K562 (cell line): Measurements from ENCODE around the gene AGA. TPM values are rescaled to one million over a fixed set of nuclear protein-coding genes. Genes with fewer than 3 reads are reported as not detected.

ENCODE experiments used
- ATAC-seq: fragments of 200-7000 bp; cut with Tn5 transposase; 3 replicates; pipeline ENCODE4 v1.9.1; 2020; ENCODE audit warnings: moderate library complexity
- BruUV-seq: library from RNA; stranded (reverse); fragments of 400-500 nt; replicated peaks from 2 replicates; lab custom pipeline; 2021; lab: Mats Ljungman, UMichigan
- CTCF ChIA-PET: fragments of 300-600 bp; formaldehyde crosslinking; extraction: SDS; loops from one replicate; lab custom pipeline; 2021; ENCODE audit warnings: low intra/inter-chr PET ratio; lab: Yijun Ruan, JAX
- POLR2A ChIA-PET: fragments of 300-600, 350-650 bp; sonication (Branson Sonifier 250); formaldehyde crosslinking; extraction: SDS; loops from one replicate; lab custom pipeline; 2021; ENCODE audit warnings: antibody characterized with exemption, inconsistent platforms; lab: Yijun Ruan, JAX
- DNase-seq, 4 experiments: peaks; one replicate each; pipeline versions ENCODE4 v3.0.0 to v3.0.0-alpha.2; 2011 to 2018; ENCODE audit warnings: low spot score in 3 of 4, mixed read lengths in 3 of 4; ENCODE audit errors: extremely low read depth in 1 of 4
- FAIRE-seq: peaks from 2 replicates; lab custom pipeline; 2011; peaks lifted over from hg19 to GRCh38; lab: Jason Lieb, UNC
- H2AFZ ChIP-seq: 2 replicates; pipeline ENCODE4 v1.6.0; 2011; ENCODE audit warnings: low read depth, low read length, control low read depth, inconsistent platforms
- H3K27ac ChIP-seq: fragments of 200-600 bp; 3 replicates; pipeline ENCODE4 v1.8.0; 2011; ENCODE audit warnings: low read depth, mild to moderate bottlenecking, control low read depth, inconsistent platforms, low read length, moderate library complexity, mixed read lengths; ENCODE audit errors: extremely low read depth
- H3K27me3 ChIP-seq, 2 experiments: fragments of 300-600 bp in 1 of 2; 2 replicates in 1 of 2; 3 replicates in 1 of 2; pipeline versions ENCODE4 v1.6.0 to v1.8.0; 2011; ENCODE audit warnings: inconsistent platforms in 2 of 2, low read length in 2 of 2, mild to moderate bottlenecking in 1 of 2, mixed read lengths in 1 of 2, moderate library complexity in 1 of 2; ENCODE audit not compliant: control insufficient read depth in 2 of 2, insufficient read depth in 2 of 2
- H3K36me3 ChIP-seq: fragments of 300-600 bp; 3 replicates; pipeline ENCODE4 v1.8.0; 2011; ENCODE audit warnings: mild to moderate bottlenecking, low read length, inconsistent platforms; ENCODE audit not compliant: control insufficient read depth, insufficient read depth
- H3K4me1 ChIP-seq, 2 experiments: fragments of 200-600 bp in 1 of 2; replicated peaks in 1 of 2; 2 replicates in 1 of 2; 3 replicates in 1 of 2; pipeline versions ENCODE4 v1.5.1 to v1.8.0; 2011; ENCODE audit warnings: inconsistent platforms in 2 of 2, low read length in 2 of 2, mild to moderate bottlenecking in 1 of 2, mixed read lengths in 1 of 2, moderate library complexity in 1 of 2; ENCODE audit not compliant: control insufficient read depth in 2 of 2, insufficient read depth in 2 of 2
- H3K4me2 ChIP-seq: 2 replicates; pipeline ENCODE4 v1.6.1; 2011; ENCODE audit warnings: low read length, control low read depth, inconsistent platforms, mixed read lengths; ENCODE audit not compliant: insufficient read depth
- H3K4me3 ChIP-seq: fragments of 200-600 bp; sonication (generic), shearing (Covaris generic); 2 replicates; pipeline ENCODE4 v1.5.1; 2016; ENCODE audit warnings: control low read depth, inconsistent platforms
- H3K79me2 ChIP-seq: fragments of 200-600 bp; 3 replicates; pipeline ENCODE4 v1.8.0; 2011; ENCODE audit warnings: low read length, inconsistent platforms; ENCODE audit not compliant: control insufficient read depth, insufficient read depth
- H3K9ac ChIP-seq, 2 experiments: 2 replicates each; pipeline versions ENCODE4 v1.6.0 to v1.6.1; 2011; ENCODE audit warnings: low read depth in 2 of 2, low read length in 2 of 2, control low read depth in 1 of 2, inconsistent platforms in 1 of 2, mild to moderate bottlenecking in 1 of 2, mixed read lengths in 1 of 2; ENCODE audit not compliant: insufficient read depth in 1 of 2
- H3K9me1 ChIP-seq: one replicate; pipeline ENCODE4 v1.6.0; 2011; ENCODE audit warnings: inconsistent platforms, mild to moderate bottlenecking, low read length, moderate library complexity; ENCODE audit not compliant: control insufficient read depth, insufficient read depth
- H3K9me3 ChIP-seq: replicated peaks from 2 replicates; pipeline ENCODE4 v1.5.1; 2011; ENCODE audit warnings: low read depth, low read length, inconsistent platforms; ENCODE audit not compliant: control insufficient read depth, insufficient read depth
- H4K20me1 ChIP-seq: replicated peaks from 2 replicates; pipeline ENCODE4 v1.6.1; 2011; ENCODE audit warnings: low read length, inconsistent platforms, mixed read lengths; ENCODE audit not compliant: control insufficient read depth, insufficient read depth
- BRCA1 ChIP-seq, 2 experiments: fragments of 450-650 bp in 1 of 2; sonication (generic) in 1 of 2; formaldehyde crosslinking in 1 of 2; IDR thresholded peaks; 2 replicates each; pipeline versions ENCODE4 v1.5.0 to v1.6.1; 2017 to 2020; ENCODE audit warnings: mild to moderate bottlenecking in 1 of 2, missing genetic modification reagents in 1 of 2
- CBX8 ChIP-seq: fragments of 200-600 bp; sonication (generic); IDR thresholded peaks from 2 replicates; pipeline ENCODE4 v1.6.1; 2012; ENCODE audit warnings: borderline replicate concordance, mixed run types, low read depth, mild to moderate bottlenecking, moderate library complexity, mixed read lengths, low read length, control low read depth, inconsistent platforms; ENCODE audit not compliant: poor library complexity, severe bottlenecking; ENCODE audit errors: extremely low read depth
- HMG20A ChIP-seq: fragments of 450-650 bp; formaldehyde crosslinking; conservative IDR thresholded peaks from 2 replicates; pipeline ENCODE4 v1.4.0; 2020; ENCODE audit warnings: mild to moderate bottlenecking, mixed read lengths
- ILK ChIP-seq: fragments of 450-650 bp; IDR thresholded peaks from 2 replicates; pipeline ENCODE4 v1.6.1; 2016; ENCODE audit warnings: missing genetic modification characterization, low read depth, mild to moderate bottlenecking, missing compliant biosample characterization, moderate library complexity, borderline replicate concordance
- PHB2 ChIP-seq: fragments of 450-650 bp; IDR thresholded peaks from 2 replicates; pipeline ENCODE4 v1.6.1; 2017; ENCODE audit warnings: low read depth
- PPARD ChIP-seq: fragments of 250-450 bp; sonication (Bioruptor Pico); IDR thresholded peaks from 2 replicates; pipeline ENCODE4 v1.8.0; 2022; ENCODE audit warnings: inconsistent platforms, mild to moderate bottlenecking, moderate library complexity
- PURB ChIP-seq: sonication (generic); formaldehyde crosslinking; IDR thresholded peaks from 2 replicates; pipeline ENCODE4 v1.9.0; 2021; ENCODE audit warnings: low read depth, mild to moderate bottlenecking, missing genetic modification reagents
- SMARCB1 ChIP-seq: IDR thresholded peaks from 2 replicates; pipeline ENCODE4 v1.6.1; 2011; ENCODE audit warnings: improper control_type of control experiment, low read depth; ENCODE audit not compliant: insufficient read length
- TFE3 ChIP-seq: fragments of 450-650 bp; formaldehyde crosslinking; IDR thresholded peaks from 2 replicates; pipeline ENCODE4 v1.4.0; 2020; ENCODE audit warnings: mild to moderate bottlenecking, mixed read lengths
- ZBTB26 ChIP-seq: fragments of 450-650 bp; formaldehyde crosslinking; IDR thresholded peaks from 2 replicates; pipeline ENCODE4 v1.4.0; 2022; ENCODE audit warnings: missing genetic modification characterization
- WGBS: fragments of 100-300 bp; shearing (Covaris generic); methylation state at CpG from one replicate; pipeline ENCODE4 v1.1.6; 2016; ENCODE audit warnings: low coverage, mixed read lengths; ENCODE audit not compliant: insufficient coverage; ENCODE audit errors: missing lambda C conversion rate; 5-methylcytosine and 5-hydroxymethylcytosine counted together
- in situ Hi-C: fragments of 300-500 bp; cut with MboI; formaldehyde crosslinking; loops from 4 replicates; pipeline ENCODE4 v1.15.0; 2018; ENCODE audit warnings: inconsistent platforms, mixed read lengths
- intact Hi-C: fragments of 100-400 bp; cut with micrococcal nuclease; formaldehyde crosslinking; loops from 2 replicates; pipeline ENCODE4 v1.14.2; 2022
- polyA plus RNA-seq, 8 experiments: library from polyadenylated mRNA; depleted of rRNA in 4 of 8; stranded (reverse) in 5 of 8; unstranded in 3 of 8; fragments of >200 nt; fragmentation: Nextera tagmentation in 2 of 8; fragmentation: Illumina TruSeq in 1 of 8; extraction: Ambion mirVana in 2 of 8; extraction: Trizol in 1 of 8; gene quantifications; 2 replicates each; pipeline versions ENCODE4 v1.2.1 to v1.2.3, GENCODE V29; 2011 to 2014; ENCODE audit warnings: inconsistent platforms in 1 of 8, missing spikeins in 1 of 8
- total RNA-seq, 7 experiments: library from RNA; depleted of rRNA in 6 of 7; stranded (reverse); fragments of >200 nt in 6 of 7; fragmentation: Illumina TruSeq in 2 of 7; extraction: Trizol in 2 of 7; gene quantifications; 2 replicates each; pipeline versions ENCODE4 v1.2.1 to v1.2.3, GENCODE V29; 2011 to 2021; ENCODE audit warnings: low replicate concordance in 1 of 7

Gene AGA
- total and polyA plus RNA-seq, 9 of the 15 experiments (the other 6 are each of a cell fraction or from before 2014, with no cell fraction given): 8.5 to 25.0 (median 12.6) TPM

GRCh38 chr4:177450426-177451107 is 8.3 kb upstream of the AGA start:
- Histone ChIP-seq H3K9me3 (no peaks in the 10 kb centered on the region), H3K27me3 (no peaks in the 10 kb centered on the region; a peak in 1 of 5 replicates), H3K9ac (no peak overlapping the region), H3K36me3 (no peaks in the 10 kb centered on the region), H3K9me1 (no peaks in the 10 kb centered on the region)
- intact Hi-C loops: no loop called here
- no TSS peak for BruUV-seq
- CTCF ChIA-PET: no interaction called here
- POLR2A ChIA-PET: interaction anchor here (1.2 to 2.2 kb wide), 2 partner anchors 8 to 13 kb away, joined by 3 to 13 read pairs; partner anchors contain the start of gene AGA
- in situ Hi-C loops: no loop called here
- WGBS: 6% methylated on average over 4 of the region's 4 CpGs
- no peak for ATAC-seq
- TF ChIP-seq PURB (no peak), ILK (tag) (no peak), PPARD (CRISPR knock-in tag) (no peak), ZBTB26 (no peak), BRCA1 (IDR thresholded peaks at IDR 0.05) (no peak), BRCA1 (CRISPR knock-in tag; IDR thresholded peaks at IDR 0.05) (no peak), PHB2 (no peak), CBX8 (no peak), TFE3 (no peak), SMARCB1 (no peak), HMG20A (CRISPR knock-in tag) (no peak)
- TF ChIP-seq, all 486 proteins: peak for 0
- no peaks in the 10 kb centered on the region for H4K20me1 ChIP-seq
- no peak overlapping the region for H3K4me2 ChIP-seq
- H2AFZ ChIP-seq: no peak overlapping the region
- FAIRE-seq (no peak), DNase-seq (no peak)
- no peaks in the 10 kb centered on the region for H3K79me2 ChIP-seq
- H3K27ac ChIP-seq: no peak overlapping the region
- H3K4me3 ChIP-seq: no peak overlapping the region
- H3K4me1 ChIP-seq: no peaks in the 10 kb centered on the region
